GM23248 (cell line): Measurements from ENCODE around the gene HSF5.

Experiments
- EZH2 ChIP-seq: fragments of 200-600 bp; sonication (generic); IDR thresholded peaks from 2 replicates; pipeline ENCODE4 v1.6.1; 2018; ENCODE audit warnings: antibody characterized with exemption, mild to moderate bottlenecking; ENCODE audit not compliant: insufficient read depth, poor library complexity, severe bottlenecking
- EZH2phosphoT487 ChIP-seq: fragments of 200-600 bp; sonication (generic); IDR thresholded peaks from 2 replicates; pipeline ENCODE4 v1.6.1; 2018; ENCODE audit warnings: antibody characterized with exemption, moderate library complexity, mild to moderate bottlenecking, low read depth; ENCODE audit not compliant: insufficient read depth

GRCh38 chr17:58484600-58484999 is 3.6 kb downstream of the HSF5 start:
- TF ChIP-seq EZH2 (no peak), EZH2phosphoT487 (no peak)
